ENCODE measurements around the gene SUGP1.

Gene SUGP1

GRCh38 chr19:19304186-19304965 lies 15.9 kb downstream of the SUGP1 start:
- DNase-seq (ENCODE audit: low read depth in 2 of 2, low spot score in 1 of 2) = no peak

GRCh38 chr19:19303411-19303810 lies 16.9 kb downstream of the SUGP1 start:
- no peak for DNase-seq (ENCODE audit: low read depth in 2 of 2, low spot score in 1 of 2)

DNA sequence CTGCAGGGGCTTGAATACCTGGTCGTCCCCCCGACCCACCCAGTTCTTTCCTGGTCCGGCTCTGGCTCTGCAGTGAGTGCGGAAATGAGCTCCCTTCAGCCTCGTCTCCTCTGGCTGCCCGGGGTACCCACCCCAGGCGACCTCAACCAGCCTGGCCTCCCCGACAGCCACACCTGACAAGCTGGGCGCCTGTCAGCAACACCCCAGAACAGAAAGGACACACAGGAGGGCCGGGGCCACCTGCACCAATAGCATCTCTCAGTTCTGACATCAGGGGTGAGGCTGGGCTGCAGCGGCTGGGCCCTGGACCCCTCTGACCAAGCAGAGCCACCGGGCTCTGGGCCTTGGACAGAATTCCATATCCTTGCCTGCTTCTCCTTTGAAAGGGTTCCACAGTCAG lies 19.7 kb downstream of the SUGP1 start:
- no peak for DNase-seq (ENCODE audit: low read depth in 2 of 2, low spot score in 1 of 2)

- no peak for DNase-seq (ENCODE audit: low read depth in 2 of 2, low spot score in 1 of 2)
These were observed 22.6 kb downstream of the SUGP1 start for GRCh38 chr19:19297759-19298158.

- no peak for DNase-seq (ENCODE audit: low read depth in 2 of 2, low spot score in 1 of 2)
These were observed 23.2 kb downstream of the SUGP1 start for GRCh38 chr19:19296953-19297689.

DNA sequence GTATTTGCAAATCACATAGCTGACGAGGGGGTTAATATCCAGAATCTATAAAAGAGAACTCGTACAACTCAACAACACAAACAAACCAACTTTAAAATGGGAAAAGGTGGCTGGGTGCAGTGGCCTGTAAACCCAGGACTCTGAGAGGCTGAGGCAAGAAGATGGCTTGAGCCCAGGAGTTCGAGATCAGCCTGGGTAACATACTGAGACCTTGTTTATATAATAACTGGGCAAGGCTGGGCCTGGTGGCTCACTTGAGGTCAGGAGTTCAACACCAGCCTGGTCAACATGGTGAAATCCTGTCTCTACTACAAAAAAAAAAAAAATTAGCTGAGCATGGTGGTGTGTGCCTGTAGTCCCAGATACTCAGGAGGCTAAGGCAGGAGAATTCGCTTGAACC lies 25.4 kb downstream of the SUGP1 start:
- DNase-seq (ENCODE audit: low read depth in 2 of 2, low spot score in 1 of 2) = no peak

GRCh38 chr19:19292607-19293006 lies 27.7 kb downstream of the SUGP1 start:
- no peak for DNase-seq (ENCODE audit: low read depth in 2 of 2, low spot score in 1 of 2)

DNA sequence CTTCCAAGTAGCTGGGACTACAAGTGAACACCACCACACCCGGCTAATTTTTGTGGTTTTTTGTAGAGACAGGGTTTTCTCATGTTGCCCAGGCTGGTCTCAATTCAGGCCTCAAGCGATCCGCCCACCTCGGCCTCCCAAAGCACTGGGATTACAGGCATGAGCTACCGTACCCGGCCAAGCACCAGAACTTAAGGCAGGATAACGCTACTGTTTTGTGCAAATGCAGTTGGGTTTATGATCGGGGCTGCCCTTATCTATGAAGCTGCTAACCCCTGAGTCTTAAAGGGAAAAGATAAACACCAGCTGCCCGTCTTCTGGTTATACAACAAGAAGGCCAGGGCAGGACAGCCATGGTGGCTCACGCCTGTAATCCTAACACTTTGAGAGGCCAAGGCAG lies 34.6 kb downstream of the SUGP1 start:
- no peak for DNase-seq (ENCODE audit: low read depth in 2 of 2, low spot score in 1 of 2)

DNA sequence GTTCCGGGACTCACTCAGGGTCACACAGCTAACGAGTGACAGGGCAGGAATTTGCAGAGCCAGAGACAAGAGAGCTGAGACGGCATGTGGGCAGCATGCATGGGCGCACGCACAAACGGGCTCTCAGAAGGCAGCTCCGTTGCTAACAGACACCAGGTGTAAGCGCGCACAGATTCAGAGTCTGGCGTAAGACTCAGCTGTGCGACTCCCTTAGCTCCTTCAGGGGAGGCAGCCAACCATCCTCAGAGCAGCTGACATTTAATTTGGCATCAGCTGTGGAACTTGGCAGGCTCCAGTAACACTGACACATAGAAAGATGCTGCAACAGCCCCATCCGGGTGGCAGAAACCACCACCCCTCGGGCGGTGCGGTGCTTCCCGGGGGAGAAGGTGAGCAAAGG lies 39.7 kb downstream of the SUGP1 start:
- no peak for DNase-seq (ENCODE audit: low read depth in 2 of 2, low spot score in 1 of 2)

DNA sequence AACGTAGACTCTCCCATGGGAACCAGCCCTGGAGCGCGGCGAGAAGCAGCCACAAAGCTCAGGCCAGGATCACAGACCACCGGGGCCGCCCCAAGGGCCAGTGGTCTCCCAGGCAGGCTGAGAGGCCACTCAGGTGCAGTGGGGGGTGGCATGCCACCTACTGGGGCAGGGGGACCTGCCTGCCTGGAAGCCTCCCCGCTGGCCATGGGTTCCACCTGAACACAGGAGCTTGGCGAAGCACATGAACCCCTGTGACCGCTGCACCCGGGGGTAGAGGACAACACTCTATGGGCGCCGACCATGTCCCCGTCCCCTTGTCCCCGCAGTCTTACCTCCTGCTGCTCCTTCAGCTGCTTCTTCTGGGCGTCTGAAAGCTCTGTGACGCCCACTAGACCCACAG lies 40.5 kb downstream of the SUGP1 start:
- DNase-seq (ENCODE audit: low read depth in 2 of 2, low spot score in 1 of 2) = no peak

GRCh38 chr19:19279062-19279612 lies 41.2 kb downstream of the SUGP1 start:
- DNase-seq (ENCODE audit: low read depth in 2 of 2, low spot score in 1 of 2) = no peak

DNA sequence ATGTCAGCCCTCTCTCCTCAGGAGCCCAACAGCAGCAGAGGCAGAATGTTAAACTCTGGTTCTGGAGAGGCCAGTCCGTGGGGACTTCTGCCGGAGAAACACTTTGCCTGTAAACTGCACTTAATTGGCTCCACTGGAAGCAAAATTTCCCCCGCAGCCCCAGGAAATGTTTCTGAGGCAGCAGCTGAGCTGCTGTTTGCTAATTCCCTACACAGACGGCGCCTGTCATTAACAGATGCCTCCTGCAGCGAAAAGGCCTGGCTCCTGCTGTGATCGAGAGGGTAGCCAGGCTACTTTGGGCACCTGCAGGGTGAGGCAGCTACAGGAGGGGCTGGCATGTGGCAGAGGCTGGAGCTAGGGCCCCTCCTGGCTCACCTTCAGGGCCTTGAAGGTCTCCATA lies 42.0 kb downstream of the SUGP1 start:
- no peak for DNase-seq (ENCODE audit: low read depth in 2 of 2, low spot score in 1 of 2)

- DNase-seq (ENCODE audit: low read depth in 2 of 2, low spot score in 1 of 2) = no peak
These were observed 43.5 kb downstream of the SUGP1 start for GRCh38 chr19:19276851-19277250.

GRCh38 chr19:19276386-19276785 lies 43.9 kb downstream of the SUGP1 start:
- no peak for DNase-seq (ENCODE audit: low read depth in 2 of 2, low spot score in 1 of 2)

- no peak for DNase-seq (ENCODE audit: low read depth in 2 of 2, low spot score in 1 of 2)
These were observed 45.4 kb downstream of the SUGP1 start for GRCh38 chr19:19274716-19275565.

DNA sequence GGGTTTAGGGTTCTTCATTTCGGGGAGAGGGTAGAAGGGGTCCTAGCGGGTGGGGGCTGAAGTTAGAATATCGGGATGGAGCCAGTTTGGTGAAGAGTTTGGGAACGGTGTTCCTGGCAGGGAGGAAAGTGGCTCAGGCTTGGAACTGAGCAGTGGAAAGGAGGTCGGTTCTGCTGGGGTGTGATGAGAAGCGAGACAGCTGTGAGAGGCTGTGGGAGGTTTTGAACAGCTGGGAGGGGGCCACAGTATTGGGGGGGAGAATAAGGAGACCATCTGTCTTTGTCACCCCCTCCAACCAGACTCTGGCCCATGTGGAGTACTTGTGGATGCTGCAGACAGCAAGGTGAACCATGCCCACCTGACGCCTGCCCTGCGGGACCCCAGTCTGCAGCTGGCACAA lies 46.2 kb downstream of the SUGP1 start:
- DNase-seq (ENCODE audit: low read depth in 2 of 2, low spot score in 1 of 2) = no peak

GRCh38 chr19:19271828-19272599 lies 48.3 kb downstream of the SUGP1 start:
- DNase-seq (ENCODE audit: low read depth in 2 of 2, low spot score in 1 of 2) = no peak

- no peak for DNase-seq (ENCODE audit: low read depth in 2 of 2, low spot score in 1 of 2)
These were observed 49.3 kb downstream of the SUGP1 start for GRCh38 chr19:19270749-19271571.

DNA sequence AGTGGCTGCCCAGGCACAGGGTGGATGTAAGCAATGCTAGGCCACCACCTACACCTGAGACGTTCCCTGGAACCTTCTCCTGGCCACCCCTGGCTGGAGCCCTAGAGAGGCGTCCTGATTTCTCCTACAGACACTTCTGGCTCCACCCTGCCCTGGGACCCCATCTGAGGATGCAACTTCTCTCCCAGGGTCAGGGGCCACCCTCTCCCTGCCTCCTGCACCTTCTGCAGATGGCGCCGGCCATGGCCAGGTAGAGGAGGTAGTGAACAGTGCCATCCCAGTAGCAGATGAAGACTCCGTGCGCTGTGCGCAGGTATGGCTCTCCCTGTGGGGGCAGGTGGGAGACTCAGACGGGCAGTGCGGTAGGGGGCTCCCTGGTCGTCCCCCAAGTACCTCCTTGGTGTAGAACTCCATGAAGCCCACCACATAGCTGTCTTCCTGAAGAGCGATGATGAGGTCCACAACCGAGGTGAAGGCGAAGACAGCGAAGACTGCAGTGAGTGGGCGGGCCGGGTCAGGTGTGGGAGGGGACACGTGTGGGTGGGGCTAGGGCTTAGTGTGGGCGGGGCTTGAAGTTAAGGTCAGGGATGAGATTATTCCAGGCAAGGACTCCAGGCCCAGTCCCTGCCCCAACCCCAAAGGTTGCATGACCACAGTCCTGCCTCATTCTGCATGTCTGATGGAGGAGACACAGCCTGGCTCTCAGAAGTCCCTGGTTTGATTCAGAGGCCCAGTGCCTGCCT lies 50.2 kb downstream of the SUGP1 start:
- no peak for DNase-seq (ENCODE audit: low read depth in 2 of 2, low spot score in 1 of 2)
